ENCODE data around the gene ARPC5.

The ARPC5 gene

DNA sequence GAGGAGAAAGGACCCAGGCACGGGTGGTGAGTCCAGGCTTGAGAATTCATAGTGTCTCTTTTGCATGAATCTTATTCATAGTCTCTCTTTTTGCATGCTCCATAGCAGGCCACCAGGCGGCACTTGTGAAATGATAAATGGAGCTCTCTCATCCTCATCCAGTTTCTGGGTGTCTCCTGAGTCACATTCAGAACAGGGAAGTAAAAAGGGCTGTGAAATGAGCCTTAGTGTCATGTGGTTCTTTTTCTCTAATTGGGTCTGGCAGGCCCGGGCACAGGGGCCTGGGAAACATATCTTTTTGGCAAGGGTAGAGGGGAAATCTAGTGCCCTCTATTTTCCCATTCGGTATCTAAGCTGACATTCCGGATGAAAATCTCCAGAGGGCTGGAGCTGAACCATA is 26.3 kb downstream of the ARPC5 start:
- TF ChIP-seq, protein P1, sequence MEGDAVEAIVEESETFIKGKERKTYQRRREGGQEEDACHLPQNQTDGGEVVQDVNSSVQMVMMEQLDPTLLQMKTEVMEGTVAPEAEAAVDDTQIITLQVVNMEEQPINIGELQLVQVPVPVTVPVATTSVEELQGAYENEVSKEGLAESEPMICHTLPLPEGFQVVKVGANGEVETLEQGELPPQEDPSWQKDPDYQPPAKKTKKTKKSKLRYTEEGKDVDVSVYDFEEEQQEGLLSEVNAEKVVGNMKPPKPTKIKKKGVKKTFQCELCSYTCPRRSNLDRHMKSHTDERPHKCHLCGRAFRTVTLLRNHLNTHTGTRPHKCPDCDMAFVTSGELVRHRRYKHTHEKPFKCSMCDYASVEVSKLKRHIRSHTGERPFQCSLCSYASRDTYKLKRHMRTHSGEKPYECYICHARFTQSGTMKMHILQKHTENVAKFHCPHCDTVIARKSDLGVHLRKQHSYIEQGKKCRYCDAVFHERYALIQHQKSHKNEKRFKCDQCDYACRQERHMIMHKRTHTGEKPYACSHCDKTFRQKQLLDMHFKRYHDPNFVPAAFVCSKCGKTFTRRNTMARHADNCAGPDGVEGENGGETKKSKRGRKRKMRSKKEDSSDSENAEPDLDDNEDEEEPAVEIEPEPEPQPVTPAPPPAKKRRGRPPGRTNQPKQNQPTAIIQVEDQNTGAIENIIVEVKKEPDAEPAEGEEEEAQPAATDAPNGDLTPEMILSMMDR (IDR thresholded peaks at IDR 0.05): peak; percentile 25
- no peak overlapping the region for H3K27ac ChIP-seq
- H3K9ac ChIP-seq: no peak overlapping the region

DNA sequence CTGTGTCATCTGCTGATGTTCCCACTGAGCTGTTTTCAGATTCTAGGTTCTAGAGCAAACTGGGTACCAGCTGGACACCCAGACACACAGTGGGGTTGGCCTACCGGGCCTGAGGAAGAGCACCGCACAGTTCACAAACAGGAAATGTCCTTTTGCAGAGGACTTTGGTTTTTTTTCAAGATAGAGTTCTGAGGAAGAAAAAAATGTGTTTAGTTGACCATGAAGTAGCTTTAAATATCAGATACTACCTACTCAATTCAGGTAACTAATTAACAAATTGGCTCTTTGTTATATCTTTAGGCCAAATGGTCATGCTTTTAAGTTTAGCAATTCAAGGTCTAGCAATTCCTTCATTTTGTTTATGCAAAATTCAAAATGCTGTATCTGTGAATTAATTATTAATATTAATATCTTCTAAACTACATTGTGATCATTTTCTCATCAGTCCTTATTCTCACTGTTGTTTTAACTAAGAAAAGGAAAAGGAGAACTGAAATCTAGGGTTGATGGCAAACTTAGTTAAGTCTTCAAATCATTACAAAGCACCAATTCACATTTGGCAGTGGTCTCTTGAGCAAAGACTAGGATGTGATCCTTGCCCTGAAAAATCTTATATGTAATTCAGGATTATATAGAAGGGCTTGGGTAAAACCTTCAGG is 28.1 kb downstream of the ARPC5 start:
- TF ChIP-seq, protein P1 (IDR thresholded peaks at IDR 0.05): no peak
- no peaks in the 10 kb centered on the region for H3K9me3 ChIP-seq (ENCODE audit: control insufficient read depth, low read length)
- H3K9ac ChIP-seq: no peak overlapping the region
- no peak overlapping the region for H3K4me3 ChIP-seq (ENCODE audit: low read depth, low read length)
- no peak overlapping the region for H2AFZ ChIP-seq
- no peaks in the 10 kb centered on the region for H3K27me3 ChIP-seq (ENCODE audit: control insufficient read depth, insufficient read depth, low read length)
- no peaks in the 10 kb centered on the region for H3K79me2 ChIP-seq
- no peak overlapping the region for H3K27ac ChIP-seq
- no peak overlapping the region for H3K4me2 ChIP-seq (ENCODE audit: low read length)
- no peaks in the 10 kb centered on the region for H3K36me3 ChIP-seq (ENCODE audit: control insufficient read depth, insufficient read depth, low read length)
- H3K4me1 ChIP-seq: no peaks in the 10 kb centered on the region

More for the DNA sequence above, 26.3 kb downstream of the ARPC5 start:
- Histone ChIP-seq H3K4me3 (ENCODE audit: low read depth, low read length) (no peak overlapping the region), H3K36me3 (ENCODE audit: control insufficient read depth, insufficient read depth, low read length) (no peaks in the 10 kb centered on the region), H3K79me2 (no peaks in the 10 kb centered on the region), H3K4me1 (no peaks in the 10 kb centered on the region), H2AFZ (no peak overlapping the region), H3K27me3 (ENCODE audit: control insufficient read depth, insufficient read depth, low read length) (no peaks in the 10 kb centered on the region), H3K9me3 (ENCODE audit: control insufficient read depth, low read length) (no peaks in the 10 kb centered on the region), H3K4me2 (ENCODE audit: low read length) (no peak overlapping the region)

DNA sequence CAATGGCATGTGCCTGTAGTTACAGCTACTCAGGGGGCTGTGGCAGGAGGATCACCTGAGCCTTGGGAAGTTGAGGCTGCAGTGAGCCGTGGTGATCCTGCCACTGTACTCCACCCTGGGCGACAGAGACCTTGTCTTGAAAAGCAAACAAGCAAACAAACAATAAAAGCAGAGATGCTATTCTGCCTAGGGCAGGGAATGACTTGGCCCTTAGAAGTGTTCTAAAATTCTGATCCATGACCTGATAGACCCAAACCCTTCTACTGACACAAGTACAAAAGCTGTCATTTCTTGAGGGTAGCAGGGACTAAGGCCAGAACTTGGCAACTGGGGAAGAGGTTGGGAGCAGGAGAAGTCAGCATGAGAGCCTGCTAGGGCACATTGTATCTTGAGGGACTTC is 29.7 kb downstream of the ARPC5 start:
- no peak overlapping the region for H3K27ac ChIP-seq
- no peaks in the 10 kb centered on the region for H3K36me3 ChIP-seq (ENCODE audit: control insufficient read depth, insufficient read depth, low read length)
- no peak overlapping the region for H3K4me2 ChIP-seq (ENCODE audit: low read length)
- H3K4me3 ChIP-seq (ENCODE audit: low read depth, low read length): no peak overlapping the region
- H3K9me3 ChIP-seq (ENCODE audit: control insufficient read depth, low read length): no peaks in the 10 kb centered on the region
- H3K79me2 ChIP-seq: no peaks in the 10 kb centered on the region
- no peak overlapping the region for H2AFZ ChIP-seq
- TF ChIP-seq, protein P1 (IDR thresholded peaks at IDR 0.05): no peak
- no peak overlapping the region for H3K9ac ChIP-seq
- H3K27me3 ChIP-seq (ENCODE audit: control insufficient read depth, insufficient read depth, low read length): no peaks in the 10 kb centered on the region
- no peaks in the 10 kb centered on the region for H3K4me1 ChIP-seq

DNA sequence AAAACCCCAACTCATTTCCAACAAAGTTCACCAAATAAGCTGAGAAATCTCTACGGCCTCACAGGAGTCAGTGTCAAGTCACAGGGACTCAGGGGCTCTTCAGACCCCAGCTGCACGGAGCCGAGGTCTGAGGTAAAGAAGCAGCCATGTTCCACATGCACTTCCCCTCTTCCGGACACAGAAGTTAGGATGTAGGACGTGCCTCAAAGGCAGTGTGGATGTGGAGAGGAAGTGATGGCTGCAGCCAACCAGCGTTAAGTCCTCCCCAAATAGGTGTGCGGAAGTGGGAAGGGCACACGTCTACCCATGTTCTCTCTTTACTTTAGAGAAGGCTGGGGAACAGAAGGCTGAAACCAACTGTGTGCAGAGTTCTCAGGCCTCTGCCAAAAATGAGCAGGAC is 30.8 kb downstream of the ARPC5 start:
- no peak overlapping the region for H3K27ac ChIP-seq
- H3K36me3 ChIP-seq (ENCODE audit: control insufficient read depth, insufficient read depth, low read length): no peaks in the 10 kb centered on the region
- no peak overlapping the region for H3K4me2 ChIP-seq (ENCODE audit: low read length)
- no peak overlapping the region for H3K4me3 ChIP-seq (ENCODE audit: low read depth, low read length)
- no peaks in the 10 kb centered on the region for H3K4me1 ChIP-seq
- H3K9me3 ChIP-seq (ENCODE audit: control insufficient read depth, low read length): no peaks in the 10 kb centered on the region
- H2AFZ ChIP-seq: no peak overlapping the region
- H3K79me2 ChIP-seq: no peaks in the 10 kb centered on the region
- TF ChIP-seq, protein P1 (IDR thresholded peaks at IDR 0.05): no peak
- no peaks in the 10 kb centered on the region for H3K27me3 ChIP-seq (ENCODE audit: control insufficient read depth, insufficient read depth, low read length)
- H3K9ac ChIP-seq: no peak overlapping the region

Measured in parathyroid adenoma (tissue), 2 donors.